Lower leg skin (tissue), 3 donors: ENCODE results near the gene GREB1.

Source experiments
- CTCF ChIP-seq, 3 donors: fragments of 450-650 bp; IDR thresholded peaks; one replicate each; pipeline ENCODE4 v1.5.1; 2016; ENCODE audit warnings: antibody characterized with exemption in 3 of 3, mild to moderate bottlenecking in 3 of 3, moderate library complexity in 2 of 3
- POLR2A ChIP-seq, 2 donors: fragments of 450-650 bp; IDR thresholded peaks; one replicate each; pipeline ENCODE4 v1.6.1; 2016 to 2017; ENCODE audit warnings: antibody characterized with exemption in 2 of 2, mild to moderate bottlenecking in 1 of 2, moderate library complexity in 1 of 2

GRCh38 chr2:11490194-11490593 lies 43.7 kb upstream of the GREB1 start:
- TF ChIP-seq CTCF (IDR thresholded peaks at IDR 0.05) (no peak), POLR2A (IDR thresholded peaks at IDR 0.05) (no peak)
